SK-N-SH treated with all-trans-retinoic acid at 6 μM for 48 hours (cell line): ENCODE measurements around the gene PEPD.

Source experiments
- RARB ChIP-seq: fragments of 250-450 bp; sonication (Bioruptor Pico); IDR thresholded peaks from 2 replicates; pipeline ENCODE4 v1.8.0; 2021; ENCODE audit warnings: mild to moderate bottlenecking, moderate library complexity
- ZFP30 ChIP-seq: fragments of 450-650 bp; formaldehyde crosslinking; IDR thresholded peaks from 2 replicates; pipeline ENCODE4 v1.5.0; 2022; ENCODE audit warnings: mild to moderate bottlenecking, moderate library complexity
- ZNF70 ChIP-seq: fragments of 450-650 bp; formaldehyde crosslinking; IDR thresholded peaks from 2 replicates; pipeline ENCODE4 v1.5.0; 2020; ENCODE audit warnings: mild to moderate bottlenecking, moderate library complexity
- ZNF8 ChIP-seq: fragments of 450-650 bp; formaldehyde crosslinking; IDR thresholded peaks from 2 replicates; pipeline ENCODE4 v1.5.0; 2020; ENCODE audit warnings: mild to moderate bottlenecking, moderate library complexity
- TF ChIP-seq, protein P1 (sequence below): fragments of 250-450 bp; sonication (Bioruptor Pico); IDR thresholded peaks from 2 replicates; pipeline ENCODE4 v1.8.0; 2021; ENCODE audit warnings: low read depth, mild to moderate bottlenecking, moderate library complexity, borderline replicate concordance

DNA sequence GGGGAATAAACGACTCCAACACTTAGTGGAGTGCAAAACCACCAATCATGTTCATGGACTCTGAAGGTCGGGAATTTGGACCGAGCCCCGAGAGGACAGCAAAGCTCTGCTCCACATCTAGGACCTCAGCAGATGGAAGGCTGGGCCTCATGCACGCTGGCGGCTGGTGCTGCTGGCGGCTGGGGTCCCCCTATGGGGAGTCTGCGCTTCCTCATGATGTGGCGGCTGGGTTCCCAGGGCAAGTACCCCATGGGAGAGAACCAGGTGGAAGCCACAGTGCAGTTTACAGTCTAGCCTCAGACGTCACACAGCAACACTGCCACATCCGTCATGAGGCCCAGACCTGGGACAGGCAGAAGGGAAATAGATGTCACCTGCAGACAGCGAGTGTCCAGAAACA lies 13.2 kb downstream of the PEPD start:
- no peak for TF ChIP-seq RARB
- no peak for TF ChIP-seq ZNF8 (CRISPR knock-in tag)
- no peak for TF ChIP-seq ZNF70 (CRISPR knock-in tag)
- no peak for TF ChIP-seq ZFP30 (CRISPR knock-in tag)
- TF ChIP-seq, protein P1, sequence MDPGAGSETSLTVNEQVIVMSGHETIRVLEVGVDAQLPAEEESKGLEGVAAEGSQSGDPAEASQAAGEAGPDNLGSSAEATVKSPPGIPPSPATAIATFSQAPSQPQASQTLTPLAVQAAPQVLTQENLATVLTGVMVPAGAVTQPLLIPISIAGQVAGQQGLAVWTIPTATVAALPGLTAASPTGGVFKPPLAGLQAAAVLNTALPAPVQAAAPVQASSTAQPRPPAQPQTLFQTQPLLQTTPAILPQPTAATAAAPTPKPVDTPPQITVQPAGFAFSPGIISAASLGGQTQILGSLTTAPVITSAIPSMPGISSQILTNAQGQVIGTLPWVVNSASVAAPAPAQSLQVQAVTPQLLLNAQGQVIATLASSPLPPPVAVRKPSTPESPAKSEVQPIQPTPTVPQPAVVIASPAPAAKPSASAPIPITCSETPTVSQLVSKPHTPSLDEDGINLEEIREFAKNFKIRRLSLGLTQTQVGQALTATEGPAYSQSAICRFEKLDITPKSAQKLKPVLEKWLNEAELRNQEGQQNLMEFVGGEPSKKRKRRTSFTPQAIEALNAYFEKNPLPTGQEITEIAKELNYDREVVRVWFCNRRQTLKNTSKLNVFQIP = no peak
